Right kidney (tissue), 9 donors: Measurements from ENCODE around the gene DERL3.
"Not testable (repeated sequence)": the region's sequence is repeated elsewhere in the genome, so short reads cannot be mapped to it uniquely, and the experiment has no call there.

Experiments used
- DNase-seq: peaks from one replicate; pipeline ENCODE4 v3.0.0-alpha.2; 2016
- long read RNA-seq, 8 donors: transcript quantifications; one replicate each; lab custom pipeline, GENCODE V29; 2026

Gene DERL3
- long read RNA-seq, donor 1: 0 reads
- long read RNA-seq, donor 2, partial matches to known transcripts: 0 of 2 reads
- long read RNA-seq, donor 2, other reads (novel, unspliced or antisense): 0 of 2 reads
- long read RNA-seq, donor 3: 0 reads
- long read RNA-seq, donor 4, partial matches to known transcripts: 0 of 2 reads
- long read RNA-seq, donor 4, other reads (novel, unspliced or antisense): 0 of 2 reads
- long read RNA-seq, donor 5, partial matches to known transcripts: 0 of 1 reads
- long read RNA-seq, donor 5, other reads (novel, unspliced or antisense): 0 of 1 reads
- long read RNA-seq, donor 6: 0 reads
- long read RNA-seq, donor 7, partial matches to known transcripts: 0 of 6 reads
- long read RNA-seq, donor 7, other reads (novel, unspliced or antisense): 0 of 6 reads
- long read RNA-seq, donor 8, partial matches to known transcripts: 0 of 3 reads
- long read RNA-seq, donor 8, other reads (novel, unspliced or antisense): 0 of 3 reads

- peak; percentile 94 for DNase-seq
Measured at GRCh38 chr22:23838681-23839468, at the start of gene DERL3. DERL3 (minus strand) TSS chr22:23839006; CDS start chr22:23838987, 19 bp downstream.

- DNase-seq: no peak
Measured at GRCh38 chr22:23884140-23884539, 45.3 kb upstream of the DERL3 start.

GRCh38 chr22:23883658-23884057, 44.9 kb upstream of the DERL3 start:
- no peak for DNase-seq

DNA sequence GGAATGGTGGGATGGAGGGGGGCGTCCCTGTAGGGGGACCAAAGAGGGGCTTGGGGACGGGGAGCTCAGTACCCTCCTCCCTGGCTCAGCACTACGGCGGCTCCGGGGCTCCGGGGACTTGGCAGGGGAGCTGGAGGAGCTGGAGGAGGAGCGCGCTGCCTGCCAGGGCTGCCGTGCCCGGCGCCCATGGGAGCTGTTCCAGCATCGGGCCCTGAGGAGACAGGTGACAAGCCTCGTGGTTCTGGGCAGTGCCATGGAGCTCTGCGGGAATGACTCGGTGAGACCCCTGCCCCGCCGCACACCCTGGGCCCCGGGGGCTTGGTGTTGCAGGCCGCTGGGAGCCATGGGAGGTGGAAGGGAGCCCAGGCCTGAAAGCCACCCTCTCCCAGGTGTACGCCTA, 43.6 kb upstream of the DERL3 start:
- DNase-seq: no peak

DNA sequence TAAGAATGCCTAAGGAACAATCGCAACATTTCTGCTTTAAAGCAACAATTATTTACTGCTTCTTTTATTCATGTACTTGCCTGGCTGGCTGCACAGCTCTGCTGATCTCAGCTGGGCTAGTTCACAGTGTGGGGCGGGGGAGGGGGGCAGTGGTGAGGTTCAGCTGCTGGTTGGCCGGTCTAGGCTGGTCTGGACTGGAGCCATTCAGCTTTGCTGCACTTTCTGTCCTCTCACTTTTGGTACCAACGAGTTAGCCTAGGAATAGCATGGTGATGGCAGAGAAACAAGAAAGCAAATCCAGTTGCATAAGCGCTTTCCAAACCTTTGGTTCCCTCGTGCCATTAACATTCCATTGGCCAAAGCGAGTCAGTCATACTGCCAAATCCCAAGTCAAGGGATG, 39.4 kb upstream of the DERL3 start:
- no peak for DNase-seq

GRCh38 chr22:23877566-23877965, 38.8 kb upstream of the DERL3 start:
- no peak for DNase-seq

- no peak for DNase-seq
Measured at GRCh38 chr22:23875801-23876200, 37.0 kb upstream of the DERL3 start.

DNA sequence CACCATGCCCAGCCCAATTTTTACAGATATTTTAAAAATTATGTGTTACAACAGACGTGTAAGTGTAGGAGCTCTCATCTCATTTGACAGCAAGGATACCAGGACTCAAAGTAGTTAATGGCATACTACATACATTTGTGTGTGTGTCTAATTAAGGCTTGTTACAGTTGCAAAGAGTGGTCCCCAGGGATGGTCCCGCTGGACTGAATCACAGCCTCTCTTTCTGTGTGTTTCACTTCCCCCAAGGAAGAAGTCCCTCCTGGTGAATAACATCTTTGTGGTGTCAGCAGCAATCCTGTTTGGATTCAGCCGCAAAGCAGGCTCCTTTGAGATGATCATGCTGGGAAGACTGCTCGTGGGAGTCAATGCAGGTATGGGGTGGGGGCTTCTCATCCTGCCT, 36.1 kb upstream of the DERL3 start:
- no peak for DNase-seq

GRCh38 chr22:23868580-23868979, 29.8 kb upstream of the DERL3 start:
- no peak for DNase-seq

DNA sequence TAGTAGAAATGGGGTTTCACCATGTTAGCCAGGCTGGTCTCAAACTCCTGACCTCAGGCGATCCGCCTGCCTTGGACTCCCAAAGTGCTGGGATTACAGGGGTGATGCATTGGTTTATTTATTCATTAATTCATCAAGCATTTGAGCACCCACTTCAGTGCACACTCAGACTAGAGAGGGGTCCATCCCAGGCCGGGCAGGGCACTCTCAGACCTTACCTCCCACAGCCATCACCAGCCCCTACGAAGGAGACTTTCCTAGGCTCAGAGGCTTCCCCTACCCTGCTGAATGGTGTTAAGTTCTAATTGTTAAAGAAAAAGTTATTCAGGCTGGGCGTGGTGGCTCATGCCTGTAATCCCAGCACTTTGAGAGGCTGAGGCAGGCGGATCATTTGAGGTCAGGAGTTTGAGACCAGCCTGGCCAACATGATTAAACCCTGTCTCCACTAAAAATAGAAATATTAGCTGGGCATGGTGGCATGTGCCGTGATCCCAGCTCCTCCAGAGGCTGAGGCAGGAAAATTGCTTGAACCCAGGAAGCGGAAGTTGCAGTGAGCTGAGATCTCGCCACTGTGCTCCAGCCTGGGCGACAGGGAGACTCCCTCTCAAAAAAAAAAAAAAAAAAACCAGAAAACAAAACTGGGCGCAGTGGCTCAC, 25.8 kb upstream of the DERL3 start:
- DNase-seq: not testable (repeated sequence)

DNA sequence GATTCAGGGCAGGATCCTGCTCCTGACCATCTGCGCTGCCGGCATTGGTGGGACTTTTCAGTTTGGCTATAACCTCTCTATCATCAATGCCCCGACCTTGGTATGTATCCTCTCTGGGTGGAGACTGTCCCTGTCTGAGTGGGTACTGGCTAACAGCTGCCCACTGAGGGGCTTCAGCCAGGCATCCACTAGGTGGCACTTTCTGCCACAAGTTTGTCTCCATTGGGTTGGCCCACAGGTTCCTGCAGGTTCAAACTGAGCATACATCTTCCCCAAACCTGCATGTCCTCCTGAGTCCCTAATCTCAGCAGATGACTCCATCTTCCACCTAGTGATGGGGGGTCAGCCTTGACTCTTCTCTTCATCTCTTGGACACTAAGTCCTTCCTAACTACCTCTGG, 23.3 kb upstream of the DERL3 start:
- DNase-seq: no peak

DNA sequence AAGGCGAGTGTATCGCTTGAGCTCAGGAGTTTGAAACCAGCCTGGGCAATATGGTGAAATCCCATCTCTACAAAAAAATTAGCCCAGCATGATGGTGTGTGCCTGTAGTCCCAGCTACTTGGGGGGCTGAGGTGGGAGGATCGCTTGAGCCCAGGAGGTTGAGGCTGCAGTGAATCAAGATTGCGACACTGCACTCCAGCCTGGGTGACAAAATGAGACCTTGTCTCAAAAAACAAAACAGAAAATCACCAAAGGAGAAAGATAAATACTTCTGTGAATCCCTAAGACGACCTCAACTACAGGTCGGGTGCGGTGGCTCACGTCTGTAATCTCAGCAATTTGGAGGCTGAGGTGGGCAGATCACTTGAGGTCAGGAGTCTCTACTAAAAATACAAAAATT, 21.4 kb upstream of the DERL3 start:
- not testable (repeated sequence) for DNase-seq

DNA sequence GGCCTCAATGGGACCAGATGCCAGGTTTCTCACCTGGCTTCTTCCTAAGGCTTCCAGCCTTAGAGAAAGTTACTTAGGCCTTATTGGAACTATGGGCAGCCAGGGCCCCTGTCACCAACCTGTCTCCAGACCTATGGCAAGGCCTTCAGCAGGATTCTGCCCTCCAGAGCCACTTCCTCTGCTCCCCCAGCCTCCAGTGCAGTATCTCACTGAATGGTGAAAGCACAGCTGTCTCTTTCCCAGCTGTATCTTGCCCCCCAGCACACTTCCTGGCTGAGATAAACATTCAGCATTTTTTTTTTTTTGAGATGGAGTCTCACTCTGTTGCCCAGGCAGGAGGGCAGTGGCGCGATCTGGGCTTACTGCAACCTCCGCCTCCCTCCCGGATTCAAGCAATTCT, 20.4 kb upstream of the DERL3 start:
- no peak for DNase-seq

GRCh38 chr22:23858484-23858815, 19.6 kb upstream of the DERL3 start:
- no peak for DNase-seq

GRCh38 chr22:23857606-23858483, 19.0 kb upstream of the DERL3 start, which contains the start of gene SLC2A11:
SLC2A11 (plus strand) TSS chr22:23857875; CDS start chr22:23858000, 125 bp downstream.
- DNase-seq: peak; percentile 86

DNA sequence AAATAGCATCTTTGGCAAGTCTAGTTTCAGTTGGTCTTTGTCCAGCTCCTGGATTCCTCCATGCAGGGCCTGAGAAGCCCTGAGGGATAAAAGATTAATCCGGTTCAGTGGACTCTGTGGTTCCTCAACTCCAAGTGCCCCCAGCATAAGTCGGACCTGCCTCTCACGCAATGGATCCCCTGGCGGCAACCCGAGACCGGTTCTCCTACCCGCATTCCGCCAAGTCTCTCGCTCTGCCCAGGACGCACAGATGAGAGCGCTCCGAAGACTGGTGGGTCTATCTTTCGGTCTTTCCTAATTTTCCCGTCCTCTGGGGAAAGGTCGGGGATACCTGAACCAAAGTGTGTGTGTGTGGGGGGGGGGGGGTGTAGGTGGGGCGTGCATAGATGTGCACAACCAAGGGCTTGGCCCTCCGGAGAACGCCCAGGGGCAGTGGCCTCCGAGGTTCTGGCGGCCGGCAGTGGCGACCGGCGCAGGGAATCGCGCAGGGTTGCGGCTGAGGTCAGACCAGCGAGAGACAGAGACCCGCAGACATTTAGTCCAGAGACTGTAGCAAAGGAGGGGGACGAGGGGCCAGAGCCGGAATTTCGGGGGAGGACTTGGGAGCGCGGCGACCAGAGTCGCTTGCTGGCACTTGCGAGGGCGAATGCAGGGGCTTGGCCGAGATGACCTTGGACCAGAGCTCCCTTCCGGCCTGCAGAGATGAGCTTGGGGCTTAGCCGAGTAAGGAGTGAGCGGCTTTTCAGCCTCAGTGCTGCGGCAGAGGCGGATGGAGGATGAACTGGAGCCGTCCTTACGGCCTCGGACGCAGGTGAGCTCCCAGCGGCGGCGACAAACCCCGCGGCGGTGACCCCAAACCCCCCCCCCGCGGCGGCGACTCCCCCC, 18.2 kb upstream of the DERL3 start:
- DNase-seq: peak; percentile 86

- DNase-seq: no peak
Measured at GRCh38 chr22:23850136-23850611, 11.4 kb upstream of the DERL3 start.

DNA sequence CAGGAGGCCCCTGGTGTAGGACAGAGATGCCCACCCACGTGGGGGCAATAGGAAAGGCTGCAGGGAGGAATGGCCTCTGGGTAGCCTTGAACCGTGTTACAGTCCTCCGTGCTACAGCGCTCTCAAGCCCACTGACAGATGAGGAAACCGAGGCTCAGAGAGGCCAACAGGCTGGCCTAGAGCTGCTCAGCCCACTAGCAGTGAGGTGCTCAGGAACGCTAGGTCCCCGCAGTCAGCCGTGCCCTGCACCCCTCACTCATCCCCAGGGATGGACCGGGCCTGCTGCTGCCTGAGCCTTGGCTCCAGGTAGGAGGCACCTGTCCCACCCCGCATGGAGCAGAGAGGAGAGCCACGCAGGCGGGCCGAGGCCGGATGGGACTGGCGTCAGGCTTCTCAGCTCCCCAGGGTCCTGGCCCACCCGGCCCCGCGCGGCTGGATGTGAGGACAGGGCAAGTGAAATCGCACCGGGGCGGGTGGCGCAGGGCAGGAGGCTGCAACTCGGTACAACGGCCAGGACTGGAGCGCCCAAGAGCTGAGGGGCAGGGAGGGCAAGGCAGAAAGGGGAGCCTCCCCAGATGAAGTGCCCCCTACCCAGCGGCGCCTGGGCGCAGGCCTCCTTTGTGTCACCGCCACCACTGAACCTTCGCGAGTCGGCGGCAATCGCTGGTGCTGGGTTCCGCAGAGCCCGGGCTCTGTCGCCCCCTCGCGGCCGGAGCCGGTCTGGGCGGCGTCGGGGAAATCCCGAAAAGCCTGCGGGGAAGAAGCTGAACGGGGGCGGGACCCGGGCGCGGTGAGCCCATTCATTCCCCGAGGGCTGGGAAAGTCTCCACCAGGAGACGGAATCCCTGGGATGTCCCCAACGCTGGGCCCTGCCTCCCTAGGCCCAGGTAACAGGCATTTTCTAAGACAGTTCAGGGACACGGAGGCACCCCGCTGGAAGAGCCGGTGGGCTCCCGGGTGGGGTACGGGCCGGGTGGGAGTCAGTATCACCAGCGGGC, 10.5 kb upstream of the DERL3 start:
- peak; percentile 84 for DNase-seq
